ENCODE measurements around the gene SON. TPM values are rescaled to one million over a fixed set of nuclear protein-coding genes. Genes with fewer than 3 reads are reported as not detected.

Gene SON
- total RNA-seq, 1 donor from 2014 or later, result 367 TPM

GRCh38 chr21:33546086-33546485 is 3.2 kb downstream of the SON start:
- TF ChIP-seq CTCF (conservative IDR thresholded peaks at IDR 0.05), result no peak
- Mint-ChIP-seq H3K36me3 (ENCODE audit: low read depth) (peaks cover 13% of the 10 kb centered on the region), H3K4me1 (peaks cover 23% of the 10 kb centered on the region), H3K27me3 (ENCODE audit: low read depth) (no peaks in the 10 kb centered on the region), H3K4me3 (peak overlapping the region; percentile 64), H3K9me3 (no peaks in the 10 kb centered on the region), H3K27ac (ENCODE audit: unreplicated experiment) (no peak overlapping the region)
- DNase-seq (ENCODE audit: low read depth, low spot score), result no peak

- Mint-ChIP-seq H3K9me3 (no peaks in the 10 kb centered on the region), H3K4me1 (peaks cover 16% of the 10 kb centered on the region), H3K27ac (ENCODE audit: unreplicated experiment) (no peak overlapping the region), H3K36me3 (ENCODE audit: low read depth) (peaks cover 34% of the 10 kb centered on the region), H3K4me3 (no peak overlapping the region), H3K27me3 (ENCODE audit: low read depth) (no peaks in the 10 kb centered on the region)
- TF ChIP-seq CTCF (conservative IDR thresholded peaks at IDR 0.05), result no peak
- DNase-seq (ENCODE audit: low read depth, low spot score), result no peak
These were observed 7.3 kb downstream of the SON start for GRCh38 chr21:33549848-33550771.

- Mint-ChIP-seq H3K4me1 (peaks cover 6% of the 10 kb centered on the region), H3K27ac (ENCODE audit: unreplicated experiment) (no peak overlapping the region), H3K4me3 (no peak overlapping the region), H3K36me3 (ENCODE audit: low read depth) (peaks cover 40% of the 10 kb centered on the region), H3K27me3 (ENCODE audit: low read depth) (no peaks in the 10 kb centered on the region), H3K9me3 (no peaks in the 10 kb centered on the region)
- no peak for TF ChIP-seq CTCF (conservative IDR thresholded peaks at IDR 0.05)
- DNase-seq (ENCODE audit: low read depth, low spot score), result no peak
These were observed 8.2 kb downstream of the SON start for GRCh38 chr21:33550772-33551660.

GRCh38 chr21:33551664-33552063 is 8.8 kb downstream of the SON start:
- no peak for DNase-seq (ENCODE audit: low read depth, low spot score)
- Mint-ChIP-seq H3K4me1 (peaks cover 5% of the 10 kb centered on the region), H3K9me3 (no peaks in the 10 kb centered on the region), H3K36me3 (ENCODE audit: low read depth) (peaks cover 44% of the 10 kb centered on the region), H3K27ac (ENCODE audit: unreplicated experiment) (no peak overlapping the region), H3K4me3 (no peak overlapping the region), H3K27me3 (ENCODE audit: low read depth) (no peaks in the 10 kb centered on the region)
- TF ChIP-seq CTCF (conservative IDR thresholded peaks at IDR 0.05), result no peak

- Mint-ChIP-seq H3K27ac (ENCODE audit: unreplicated experiment) (peak overlapping the region; percentile 10), H3K4me3 (no peak overlapping the region), H3K4me1 (peaks cover 5% of the 10 kb centered on the region), H3K9me3 (no peaks in the 10 kb centered on the region), H3K36me3 (ENCODE audit: low read depth) (peaks cover 45% of the 10 kb centered on the region), H3K27me3 (ENCODE audit: low read depth) (no peaks in the 10 kb centered on the region)
- no peak for TF ChIP-seq CTCF (conservative IDR thresholded peaks at IDR 0.05)
- DNase-seq (ENCODE audit: low read depth, low spot score), result no peak
These were observed 9.5 kb downstream of the SON start for GRCh38 chr21:33552093-33552998.
